Peyer's patch (tissue), 4 donors: Measurements from ENCODE around the gene TNIK. TPM values are rescaled to one million over a fixed set of nuclear protein-coding genes. Genes with fewer than 3 reads are reported as not detected.

ENCODE experiments used
- DNase-seq, 3 donors: peaks; one replicate each; pipeline ENCODE4 v3.0.0-alpha.2; 2017 to 2019
- H3K27ac ChIP-seq, 4 donors: fragments of 200-600 bp; sonication (generic); one replicate each; pipeline ENCODE4 v1.5.1; 2016 to 2019
- H3K27me3 ChIP-seq, 2 donors: fragments of 200-600 bp; sonication (generic); one replicate each; pipeline ENCODE4 v1.5.1; 2019
- H3K36me3 ChIP-seq, 3 donors: fragments of 200-600 bp; sonication (generic); one replicate each; pipeline ENCODE4 v1.5.1; 2016 to 2019
- H3K4me1 ChIP-seq, 4 donors: fragments of 200-600 bp; sonication (generic); one replicate each; pipeline ENCODE4 v1.5.1; 2016 to 2019
- H3K4me3 ChIP-seq, 4 donors: fragments of 200-600 bp; sonication (generic); 1 replicate in 3 of 4; 2 replicates in 1 of 4; pipeline ENCODE4 v1.5.1; 2016 to 2019; ENCODE audit warnings: mild to moderate bottlenecking in 1 of 4
- H3K9me3 ChIP-seq, 4 donors: fragments of 200-600 bp; sonication (generic); one replicate each; pipeline ENCODE4 v1.5.1; 2016 to 2019; ENCODE audit warnings: mild to moderate bottlenecking in 1 of 4
- CTCF ChIP-seq, 6 experiments: fragments of 450-650 bp in 4 of 6; fragments of 200-600 bp in 2 of 6; sonication (generic) in 1 of 6; IDR thresholded peaks; one replicate each; pipeline ENCODE4 v1.5.1; 2017 to 2019; ENCODE audit warnings: antibody characterized with exemption in 6 of 6, mild to moderate bottlenecking in 3 of 6, moderate library complexity in 1 of 6
- POLR2A ChIP-seq, 2 donors: fragments of 450-650 bp; IDR thresholded peaks; one replicate each; pipeline ENCODE4 v1.5.1; 2017; ENCODE audit warnings: antibody characterized with exemption in 2 of 2, mild to moderate bottlenecking in 2 of 2, moderate library complexity in 2 of 2
- total RNA-seq, 4 donors: library from RNA; depleted of rRNA; stranded (reverse); fragments of >200 nt; gene quantifications; one replicate each; pipeline ENCODE4 v1.1.0, GENCODE V29; 2016

The TNIK gene
- total RNA-seq, 4 donors from 2014 or later: 37.1 to 84.8 (median 74.4) TPM

GRCh38 chr3:171028779-171029232 is 431.4 kb downstream of the TNIK start:
- DNase-seq: no peak

GRCh38 chr3:171028025-171028778 is 432.0 kb downstream of the TNIK start:
- H3K27ac ChIP-seq: peak overlapping the region in 2 of 4 donors; percentile 64 to 83
- H3K4me1 ChIP-seq: no peaks in the 10 kb centered on the region
- H3K4me3 ChIP-seq: peak overlapping the region in 2 of 4 donors; percentile 41 to 43
- peak in 2 of 3 donors; percentile 79 to 80 for DNase-seq
- H3K9me3 ChIP-seq: no peaks in the 10 kb centered on the region
- TF ChIP-seq CTCF (IDR thresholded peaks at IDR 0.05) (no peak), POLR2A (IDR thresholded peaks at IDR 0.05) (no peak)
- H3K36me3 ChIP-seq: no peaks in the 10 kb centered on the region
- H3K27me3 ChIP-seq: no peaks in the 10 kb centered on the region

More at GRCh38 chr3:171028779-171029232, 431.4 kb downstream of the TNIK start:
- Histone ChIP-seq H3K27ac (peak overlapping the region in 2 of 4 donors; percentile 64 to 83), H3K36me3 (no peaks in the 10 kb centered on the region), H3K4me1 (no peaks in the 10 kb centered on the region), H3K27me3 (no peaks in the 10 kb centered on the region), H3K9me3 (no peaks in the 10 kb centered on the region), H3K4me3 (peak overlapping the region in 2 of 4 donors; percentile 41 to 43)
- TF ChIP-seq CTCF (IDR thresholded peaks at IDR 0.05): no peak
- TF ChIP-seq POLR2A (IDR thresholded peaks at IDR 0.05): no peak

GRCh38 chr3:171026597-171027293 is 433.5 kb downstream of the TNIK start, which contains the start of gene SLC2A2:
SLC2A2 (minus strand) TSS chr3:171026720; CDS start chr3:171026670, 50 bp downstream.
- peak within 1 kb of the TSS in 2 of 4 donors; percentile 44 to 83 for H3K27ac ChIP-seq

GRCh38 chr3:171023566-171023965 is 436.6 kb downstream of the TNIK start:
- no peaks in the 10 kb centered on the region for H3K27me3 ChIP-seq
- H3K4me1 ChIP-seq: no peaks in the 10 kb centered on the region
- no peaks in the 10 kb centered on the region for H3K9me3 ChIP-seq
- H3K4me3 ChIP-seq: peak overlapping the region in 2 of 4 donors; percentile 42 to 53
- no peak for DNase-seq
- H3K27ac ChIP-seq: no peak overlapping the region
- H3K36me3 ChIP-seq: no peaks in the 10 kb centered on the region
- no peak for TF ChIP-seq CTCF (IDR thresholded peaks at IDR 0.05)
- TF ChIP-seq POLR2A (IDR thresholded peaks at IDR 0.05): no peak

More at GRCh38 chr3:171026597-171027293, 433.5 kb downstream of the TNIK start, which contains the start of gene SLC2A2:
- DNase-seq: peak in 2 of 3 donors; percentile 58 to 81
- Histone ChIP-seq H3K36me3 (no peaks in the 10 kb centered on the region), H3K4me1 (no peaks in the 10 kb centered on the region), H3K9me3 (no peaks in the 10 kb centered on the region), H3K27me3 (no peaks in the 10 kb centered on the region), H3K4me3 (peak within 1 kb of the TSS in 2 of 4 donors; percentile 42 to 53)
- TF ChIP-seq CTCF (IDR thresholded peaks at IDR 0.05): no peak
- TF ChIP-seq POLR2A (IDR thresholded peaks at IDR 0.05): peak; percentile 56 to 84

- no peaks in the 10 kb centered on the region for H3K27me3 ChIP-seq
- H3K9me3 ChIP-seq: no peaks in the 10 kb centered on the region
- no peaks in the 10 kb centered on the region for H3K4me1 ChIP-seq
- H3K27ac ChIP-seq: no peak overlapping the region
- no peaks in the 10 kb centered on the region for H3K36me3 ChIP-seq
- H3K4me3 ChIP-seq: no peak overlapping the region
- no peak for DNase-seq
- TF ChIP-seq CTCF (IDR thresholded peaks at IDR 0.05) (no peak), POLR2A (IDR thresholded peaks at IDR 0.05) (no peak)
These were observed 438.8 kb downstream of the TNIK start for GRCh38 chr3:171021377-171021776.
